H1 (cell line): ENCODE measurements around the gene C10orf95. TPM values are rescaled to one million over a fixed set of nuclear protein-coding genes. Genes with fewer than 3 reads are reported as not detected.

Source experiments
- CBX5 ChIP-seq: fragments of 300-800, 300-1000 bp; sonication (generic); IDR thresholded peaks from 2 replicates; pipeline ENCODE4 v1.7.1; 2016; ENCODE audit warnings: antibody characterized with exemption, low read length, low read depth
- CBX8 ChIP-seq: fragments of 300-800, 300-1000 bp; sonication (generic); IDR thresholded peaks from 2 replicates; pipeline ENCODE4 v1.7.1; 2016; ENCODE audit warnings: low read depth, low read length, borderline replicate concordance
- CHD1 ChIP-seq: IDR thresholded peaks from 2 replicates; pipeline ENCODE4 v1.6.1; 2012; ENCODE audit warnings: low read depth, low read length, improper control_type of control experiment
- EZH2 ChIP-seq: fragments of 200-600 bp; sonication (generic); IDR thresholded peaks from 2 replicates; pipeline ENCODE4 v1.7.1; 2012; ENCODE audit warnings: low read depth, mild to moderate bottlenecking, moderate library complexity, low read length, inconsistent platforms; ENCODE audit not compliant: severe bottlenecking
- HDAC6 ChIP-seq: IDR thresholded peaks from one replicate; pipeline ENCODE4 v1.7.1; 2012; ENCODE audit warnings: low read depth, mild to moderate bottlenecking, inconsistent platforms, low read length, moderate library complexity
- MAFK ChIP-seq: IDR thresholded peaks from 2 replicates; pipeline ENCODE4 v1.6.1; 2012; ENCODE audit warnings: low read depth, mild to moderate bottlenecking, improper control_type of control experiment, low read length
- POU5F1 ChIP-seq: IDR thresholded peaks from 2 replicates; pipeline ENCODE4 v1.6.1; 2011; ENCODE audit warnings: low read depth, mild to moderate bottlenecking, low read length, moderate library complexity
- RAD21 ChIP-seq, 2 experiments: IDR thresholded peaks in 1 of 2; conservative IDR thresholded peaks in 1 of 2; 2 replicates each; pipeline ENCODE4 v1.6.1; 2011; ENCODE audit warnings: low read depth in 2 of 2, low read length in 2 of 2, improper control_type of control experiment in 1 of 2, inconsistent platforms in 1 of 2, mild to moderate bottlenecking in 1 of 2, moderate library complexity in 1 of 2
- RBBP5 ChIP-seq: IDR thresholded peaks from 2 replicates; pipeline ENCODE4 v1.7.1; 2012; ENCODE audit warnings: low read depth, mild to moderate bottlenecking, inconsistent platforms, low read length, moderate library complexity, borderline replicate concordance
- RXRA ChIP-seq: IDR thresholded peaks from 2 replicates; pipeline ENCODE4 v1.6.1; 2011; ENCODE audit warnings: low read depth, mild to moderate bottlenecking, low read length, moderate library complexity; ENCODE audit not compliant: insufficient read depth
- SP1 ChIP-seq: IDR thresholded peaks from 2 replicates; pipeline ENCODE4 v1.6.1; 2011; ENCODE audit warnings: low read depth, low read length
- SP2 ChIP-seq: IDR thresholded peaks from 2 replicates; pipeline ENCODE4 v1.6.1; 2012; ENCODE audit warnings: mild to moderate bottlenecking, low read length, inconsistent platforms
- SRF ChIP-seq: IDR thresholded peaks from 2 replicates; pipeline ENCODE4 v1.6.1; 2011; ENCODE audit warnings: mild to moderate bottlenecking, low read depth, low read length, moderate library complexity
- SUZ12 ChIP-seq: fragments of 200-600 bp; sonication (generic); IDR thresholded peaks from 2 replicates; pipeline ENCODE4 v1.6.1; 2012; ENCODE audit warnings: mild to moderate bottlenecking, inconsistent platforms, low read length, moderate library complexity, mixed read lengths
- TAF7 ChIP-seq: optimal IDR thresholded peaks from 2 replicates; pipeline ENCODE3; 2011; ENCODE audit warnings: low read depth, mild to moderate bottlenecking, inconsistent platforms, low read length, moderate library complexity, borderline replicate concordance
- YY1 ChIP-seq: IDR thresholded peaks from 2 replicates; pipeline ENCODE4 v1.6.1; 2011; ENCODE audit warnings: low read depth, mild to moderate bottlenecking, low read length
- ZNF274 ChIP-seq: IDR thresholded peaks from 2 replicates; pipeline ENCODE4 v1.7.0; 2012; ENCODE audit warnings: low read length, borderline replicate concordance; ENCODE audit errors: extremely low read depth
- polyA plus RNA-seq, 7 experiments: library from polyadenylated mRNA; depleted of rRNA in 3 of 7; stranded (reverse) in 5 of 7; unstranded in 2 of 7; fragments of >200 nt in 5 of 7; fragments of 200-250 nt in 2 of 7; gene quantifications; 1 replicate in 5 of 7; 2 replicates in 1 of 7; 4 replicates in 1 of 7; pipeline versions ENCODE4 v1.2.1 to v1.2.3, GENCODE V29; 2011 to 2013; ENCODE audit warnings: missing spikeins in 2 of 7, mixed read lengths in 2 of 7
- total RNA-seq: library from RNA; stranded (reverse); fragmentation: NEBNext Ultra II Directional; extraction: Animal tissue kit (Norgen Biotek cat#: 25700); gene quantifications from 2 replicates; pipeline ENCODE4 v1.2.1, GENCODE V29; 2021
- TF ChIP-seq, protein P1 (sequence below): IDR thresholded peaks from 2 replicates; pipeline ENCODE4 v1.6.1; 2011; ENCODE audit warnings: low read length, improper control_type of control experiment
- TF ChIP-seq, protein P2 (sequence below): IDR thresholded peaks from 2 replicates; pipeline ENCODE4 v1.6.1; 2012; ENCODE audit warnings: low read length, inconsistent platforms

C10orf95 gene
- total and polyA plus RNA-seq, 2 of the 8 experiments (the other 6 are each of a cell fraction or from before 2014, with no cell fraction given), result 0.34 to 0.48 TPM

GRCh38 chr10:102410429-102411073 is 40.8 kb downstream of the C10orf95 start (continued):
- TF ChIP-seq, protein P1, sequence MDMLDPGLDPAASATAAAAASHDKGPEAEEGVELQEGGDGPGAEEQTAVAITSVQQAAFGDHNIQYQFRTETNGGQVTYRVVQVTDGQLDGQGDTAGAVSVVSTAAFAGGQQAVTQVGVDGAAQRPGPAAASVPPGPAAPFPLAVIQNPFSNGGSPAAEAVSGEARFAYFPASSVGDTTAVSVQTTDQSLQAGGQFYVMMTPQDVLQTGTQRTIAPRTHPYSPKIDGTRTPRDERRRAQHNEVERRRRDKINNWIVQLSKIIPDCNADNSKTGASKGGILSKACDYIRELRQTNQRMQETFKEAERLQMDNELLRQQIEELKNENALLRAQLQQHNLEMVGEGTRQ, result no peak
- TF ChIP-seq SUZ12, result peak; percentile 47
- no peak for TF ChIP-seq SRF
- TF ChIP-seq, protein P2, sequence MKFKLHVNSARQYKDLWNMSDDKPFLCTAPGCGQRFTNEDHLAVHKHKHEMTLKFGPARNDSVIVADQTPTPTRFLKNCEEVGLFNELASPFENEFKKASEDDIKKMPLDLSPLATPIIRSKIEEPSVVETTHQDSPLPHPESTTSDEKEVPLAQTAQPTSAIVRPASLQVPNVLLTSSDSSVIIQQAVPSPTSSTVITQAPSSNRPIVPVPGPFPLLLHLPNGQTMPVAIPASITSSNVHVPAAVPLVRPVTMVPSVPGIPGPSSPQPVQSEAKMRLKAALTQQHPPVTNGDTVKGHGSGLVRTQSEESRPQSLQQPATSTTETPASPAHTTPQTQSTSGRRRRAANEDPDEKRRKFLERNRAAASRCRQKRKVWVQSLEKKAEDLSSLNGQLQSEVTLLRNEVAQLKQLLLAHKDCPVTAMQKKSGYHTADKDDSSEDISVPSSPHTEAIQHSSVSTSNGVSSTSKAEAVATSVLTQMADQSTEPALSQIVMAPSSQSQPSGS, result no peak
- peak; percentile 70; the same call in 1 of the 2 replicates for TF ChIP-seq YY1
- no peak for TF ChIP-seq EZH2
- TF ChIP-seq CBX5, result no peak
- no peak for TF ChIP-seq SP1
- no peak for TF ChIP-seq ZNF274
- TF ChIP-seq CHD1, result no peak
- no peak for TF ChIP-seq RAD21 (IDR thresholded peaks at IDR 0.05 in 1 of 2, conservative IDR thresholded peaks at IDR 0.05 in 1 of 2; ENCODE audit: low read depth in 2 of 2, low read length in 2 of 2)
- no peak for TF ChIP-seq POU5F1
- no peak for TF ChIP-seq MAFK
- no peak for TF ChIP-seq TAF7
- TF ChIP-seq SP2, result no peak
- TF ChIP-seq RXRA, result no peak
- TF ChIP-seq CBX8, result no peak
- TF ChIP-seq RBBP5, result no peak
- no peak for TF ChIP-seq HDAC6
- TF ChIP-seq, all 59 proteins: peak for 10
